NB4 (cell line): ENCODE measurements around the gene MBD5.

ENCODE experiments used
- CTCF ChIP-seq: IDR thresholded peaks from one replicate; pipeline ENCODE4 v1.5.1; 2012; ENCODE audit warnings: low read depth, low read length
- TF ChIP-seq, protein P1 (sequence below): IDR thresholded peaks from 2 replicates; pipeline ENCODE4 v1.6.1; 2011; ENCODE audit warnings: low read depth, low read length

- no peak for TF ChIP-seq CTCF
- TF ChIP-seq, protein P1, sequence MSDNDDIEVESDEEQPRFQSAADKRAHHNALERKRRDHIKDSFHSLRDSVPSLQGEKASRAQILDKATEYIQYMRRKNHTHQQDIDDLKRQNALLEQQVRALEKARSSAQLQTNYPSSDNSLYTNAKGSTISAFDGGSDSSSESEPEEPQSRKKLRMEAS: no peak
Observed at GRCh38 chr2:148554459-148555247, 533.8 kb downstream of the MBD5 start.
